BE2C (cell line): ENCODE measurements around the gene ADGRE3.
"Not testable (repeated sequence)": the region's sequence is repeated elsewhere in the genome, so short reads cannot be mapped to it uniquely, and the experiment has no call there.

Experiments
- DNase-seq: peaks from one replicate; pipeline ENCODE4 v3.0.0-alpha.2; 2020
- H3K27me3 ChIP-seq: fragments of 250-450 bp; sonication (Bioruptor Pico); 2 replicates; pipeline ENCODE4 v1.5.1; 2020; ENCODE audit warnings: mild to moderate bottlenecking
- H3K36me3 ChIP-seq: fragments of 250-450 bp; sonication (Bioruptor Pico); 2 replicates; pipeline ENCODE4 v1.5.1; 2020; ENCODE audit warnings: mild to moderate bottlenecking
- H3K4me1 ChIP-seq: fragments of 250-450 bp; sonication (Bioruptor Pico); 2 replicates; pipeline ENCODE4 v1.5.1; 2020
- H3K4me3 ChIP-seq: 2 replicates; pipeline ENCODE4 v1.5.1; 2011; ENCODE audit warnings: low read depth, low read length
- H3K9me3 ChIP-seq: fragments of 250-450 bp; sonication (Bioruptor Pico); 2 replicates; pipeline ENCODE4 v1.5.1; 2020
- TF ChIP-seq, protein P1 (sequence below): IDR thresholded peaks from 2 replicates; pipeline ENCODE4 v1.5.1; 2012; ENCODE audit warnings: mild to moderate bottlenecking, low read depth, low read length

The ADGRE3 gene

DNA sequence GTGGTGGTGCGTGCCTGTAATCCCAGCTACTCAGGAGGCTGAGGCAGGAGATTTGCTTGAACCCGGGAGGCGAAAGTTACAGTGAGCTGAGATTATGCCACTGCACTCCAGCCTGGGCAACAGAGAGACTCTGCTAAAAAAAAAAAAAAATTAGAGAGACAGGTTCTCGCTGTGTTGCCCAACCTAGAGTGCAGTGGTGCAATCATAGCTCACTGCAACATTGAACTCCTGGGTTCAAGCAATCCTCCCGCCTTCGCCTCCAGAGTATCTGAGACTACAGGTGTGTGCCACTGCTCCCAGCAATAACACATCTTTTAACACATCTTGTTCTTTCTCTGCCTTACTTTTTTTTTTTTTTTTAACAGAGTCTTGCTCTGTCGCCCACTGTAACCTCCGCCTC, 59.0 kb downstream of the ADGRE3 start:
- H3K9me3 ChIP-seq: no peaks in the 10 kb centered on the region
- H3K36me3 ChIP-seq: no peaks in the 10 kb centered on the region
- DNase-seq: no peak
- no peaks in the 10 kb centered on the region for H3K4me1 ChIP-seq
- TF ChIP-seq, protein P1, sequence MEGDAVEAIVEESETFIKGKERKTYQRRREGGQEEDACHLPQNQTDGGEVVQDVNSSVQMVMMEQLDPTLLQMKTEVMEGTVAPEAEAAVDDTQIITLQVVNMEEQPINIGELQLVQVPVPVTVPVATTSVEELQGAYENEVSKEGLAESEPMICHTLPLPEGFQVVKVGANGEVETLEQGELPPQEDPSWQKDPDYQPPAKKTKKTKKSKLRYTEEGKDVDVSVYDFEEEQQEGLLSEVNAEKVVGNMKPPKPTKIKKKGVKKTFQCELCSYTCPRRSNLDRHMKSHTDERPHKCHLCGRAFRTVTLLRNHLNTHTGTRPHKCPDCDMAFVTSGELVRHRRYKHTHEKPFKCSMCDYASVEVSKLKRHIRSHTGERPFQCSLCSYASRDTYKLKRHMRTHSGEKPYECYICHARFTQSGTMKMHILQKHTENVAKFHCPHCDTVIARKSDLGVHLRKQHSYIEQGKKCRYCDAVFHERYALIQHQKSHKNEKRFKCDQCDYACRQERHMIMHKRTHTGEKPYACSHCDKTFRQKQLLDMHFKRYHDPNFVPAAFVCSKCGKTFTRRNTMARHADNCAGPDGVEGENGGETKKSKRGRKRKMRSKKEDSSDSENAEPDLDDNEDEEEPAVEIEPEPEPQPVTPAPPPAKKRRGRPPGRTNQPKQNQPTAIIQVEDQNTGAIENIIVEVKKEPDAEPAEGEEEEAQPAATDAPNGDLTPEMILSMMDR: no peak
- no peak overlapping the region for H3K4me3 ChIP-seq
- H3K27me3 ChIP-seq: no peaks in the 10 kb centered on the region

DNA sequence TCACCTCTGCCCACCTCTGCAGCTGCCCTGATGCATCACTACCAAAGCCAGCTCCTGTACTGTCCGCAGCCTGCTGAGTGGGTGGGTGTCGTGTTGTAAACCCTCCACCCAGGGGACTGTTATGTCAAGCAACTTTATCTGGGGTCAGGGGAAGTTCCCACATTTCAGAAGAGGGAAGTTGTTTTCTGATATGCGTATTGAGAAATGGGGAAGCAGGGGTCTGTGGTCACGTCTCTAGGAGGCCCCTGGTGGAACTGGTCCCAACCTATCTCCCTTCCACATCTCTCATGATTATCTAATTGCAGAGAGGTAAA, 60.6 kb downstream of the ADGRE3 start:
- H3K4me3 ChIP-seq: no peak overlapping the region
- TF ChIP-seq, protein P1: no peak
- no peaks in the 10 kb centered on the region for H3K36me3 ChIP-seq
- no peaks in the 10 kb centered on the region for H3K4me1 ChIP-seq
- H3K27me3 ChIP-seq: no peaks in the 10 kb centered on the region
- DNase-seq: no peak
- no peaks in the 10 kb centered on the region for H3K9me3 ChIP-seq

DNA sequence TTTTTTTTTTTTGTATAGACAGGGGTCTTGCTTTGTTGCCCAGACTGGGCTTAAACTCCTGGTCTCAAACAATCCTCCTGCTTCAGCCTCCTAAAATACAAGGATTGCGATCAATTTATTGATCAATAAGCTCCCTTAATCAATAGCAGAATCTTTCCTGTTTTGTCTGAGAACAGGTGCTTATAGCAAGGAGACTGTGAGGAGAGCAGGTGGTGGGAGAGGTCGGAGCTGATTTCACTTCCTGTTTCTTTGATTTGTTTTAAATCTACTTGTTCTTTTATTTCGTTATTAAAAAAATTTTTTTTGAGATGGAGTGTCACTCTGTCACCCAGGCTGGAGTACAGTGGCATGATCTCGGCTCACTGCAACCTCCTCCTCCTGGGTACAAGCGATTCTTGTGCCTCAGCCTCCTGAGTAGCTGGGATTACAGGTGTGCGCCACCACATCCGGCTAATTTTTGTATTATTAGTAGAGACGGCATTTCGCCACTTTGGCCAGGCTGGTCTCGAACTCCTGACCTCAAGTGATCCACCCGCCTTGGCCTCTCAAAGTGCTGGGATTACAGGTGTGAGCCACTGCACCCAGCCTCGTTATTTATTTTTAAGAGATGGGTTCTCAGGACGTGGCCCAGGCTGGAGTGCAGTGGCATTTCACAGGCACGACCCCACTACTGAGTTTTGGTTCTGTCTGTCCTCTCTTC, 61.1 kb downstream of the ADGRE3 start:
- H3K4me3 ChIP-seq, H3K27me3 ChIP-seq, DNase-seq, H3K36me3 ChIP-seq, H3K9me3 ChIP-seq, H3K4me1 ChIP-seq: not testable (repeated sequence)

DNA sequence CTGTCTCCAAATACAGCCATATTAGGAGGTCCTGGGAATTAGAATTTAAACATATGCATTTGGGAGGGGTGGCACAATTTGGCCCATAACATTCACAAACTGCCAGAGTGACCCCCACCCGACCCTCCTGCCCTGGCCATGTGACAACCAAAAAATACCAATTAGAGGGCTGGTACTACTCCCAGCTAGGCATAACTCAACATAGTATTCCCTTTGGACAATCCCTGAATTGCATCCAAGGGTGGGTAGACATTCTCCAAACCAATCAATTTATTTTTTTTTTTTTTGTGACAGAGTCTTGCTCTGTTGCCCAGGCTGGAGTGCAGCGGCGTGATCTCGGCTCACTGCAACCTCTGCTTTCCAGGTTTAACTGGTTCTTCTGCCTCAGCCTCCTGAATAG, 62.0 kb downstream of the ADGRE3 start:
- Histone ChIP-seq H3K4me3 (no peak overlapping the region), H3K27me3 (no peaks in the 10 kb centered on the region), H3K9me3 (no peaks in the 10 kb centered on the region), H3K36me3 (no peaks in the 10 kb centered on the region), H3K4me1 (no peaks in the 10 kb centered on the region)
- TF ChIP-seq, protein P1: no peak
- no peak for DNase-seq

DNA sequence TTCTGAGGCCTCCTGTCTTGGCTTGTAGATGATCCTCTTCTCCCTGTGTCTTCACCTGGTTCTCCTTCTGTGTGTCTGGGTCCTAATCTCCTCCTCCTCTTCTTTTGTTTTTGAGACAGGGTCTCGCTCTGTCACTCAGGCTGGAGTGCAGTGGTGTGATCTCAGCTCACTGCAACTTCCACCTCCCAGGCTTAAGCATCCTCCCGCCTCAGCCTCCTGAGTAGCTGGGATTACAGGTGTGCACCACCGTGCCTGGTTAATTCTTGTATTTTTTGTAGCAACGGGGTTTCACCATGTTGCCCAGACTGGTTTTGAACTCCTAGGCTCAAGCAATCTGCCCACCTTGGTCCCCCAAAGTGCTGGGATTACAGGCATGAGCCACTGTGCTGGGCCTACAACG, 62.4 kb downstream of the ADGRE3 start:
- DNase-seq, H3K36me3 ChIP-seq, H3K4me3 ChIP-seq, H3K27me3 ChIP-seq, H3K4me1 ChIP-seq, H3K9me3 ChIP-seq: not testable (repeated sequence)

DNA sequence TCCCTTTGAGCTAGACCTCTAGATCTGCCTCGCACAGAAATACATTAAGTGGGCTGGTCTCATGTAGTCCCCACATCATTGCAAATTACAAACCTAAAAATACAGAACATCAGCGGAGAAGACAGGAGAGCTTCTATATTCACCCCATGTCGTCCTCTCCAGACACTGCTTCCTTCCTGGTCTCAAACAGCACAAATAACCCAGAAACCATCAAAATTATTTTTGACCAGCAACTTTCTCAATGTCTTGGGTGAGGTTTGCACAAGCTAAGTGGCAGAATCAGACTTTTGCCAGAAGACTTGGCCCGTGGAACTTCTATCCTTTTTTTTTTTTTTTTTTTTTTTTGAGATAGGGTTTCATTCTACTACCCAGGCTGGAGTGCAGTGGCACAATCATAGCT, 63.6 kb downstream of the ADGRE3 start:
- no peaks in the 10 kb centered on the region for H3K4me1 ChIP-seq
- DNase-seq: no peak
- TF ChIP-seq, protein P1: no peak
- H3K27me3 ChIP-seq: no peaks in the 10 kb centered on the region
- no peak overlapping the region for H3K4me3 ChIP-seq
- no peaks in the 10 kb centered on the region for H3K9me3 ChIP-seq
- no peaks in the 10 kb centered on the region for H3K36me3 ChIP-seq

DNA sequence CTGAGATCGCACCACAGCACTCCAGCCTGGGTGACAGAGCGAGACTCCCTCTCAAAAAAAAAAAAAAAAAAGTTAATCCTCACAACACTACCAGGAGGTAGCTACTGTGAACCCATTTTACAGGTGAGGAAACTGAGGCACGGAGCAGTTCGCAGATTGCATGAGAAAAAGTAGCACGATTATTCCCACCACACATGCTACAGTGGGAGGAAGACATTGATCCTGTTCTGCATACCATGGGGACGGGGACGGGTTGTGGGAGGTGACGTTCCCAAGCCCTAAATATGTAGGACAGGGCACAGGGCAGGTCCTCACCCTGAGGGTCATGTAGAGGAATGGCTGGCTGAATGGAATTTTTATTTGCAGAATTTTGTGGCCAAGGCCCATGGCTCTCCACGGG, 68.0 kb downstream of the ADGRE3 start:
- no peaks in the 10 kb centered on the region for H3K4me1 ChIP-seq
- H3K36me3 ChIP-seq: no peaks in the 10 kb centered on the region
- no peaks in the 10 kb centered on the region for H3K27me3 ChIP-seq
- no peak overlapping the region for H3K4me3 ChIP-seq
- no peaks in the 10 kb centered on the region for H3K9me3 ChIP-seq
- DNase-seq: no peak
- TF ChIP-seq, protein P1: no peak
